Astrocyte (in vitro differentiated cells and primary cell): ENCODE data around the gene ADGRD1. TPM values are rescaled to one million over a fixed set of nuclear protein-coding genes. Genes with fewer than 3 reads are reported as not detected.

Experiments used
- DNase-seq: peaks from one replicate; pipeline ENCODE4 v3.0.0-alpha.2; 2010; ENCODE audit warnings: low read depth
- FAIRE-seq: peaks from 2 replicates; lab custom pipeline; 2011; peaks lifted over from hg19 to GRCh38; lab: Jason Lieb, UNC
- H2AFZ ChIP-seq: 2 replicates; pipeline ENCODE4 v1.6.0; 2012; ENCODE audit warnings: low read depth, low read length, inconsistent platforms
- H3K27ac ChIP-seq: 2 replicates; pipeline ENCODE4 v1.5.1; 2011; ENCODE audit warnings: low read depth, low read length, inconsistent platforms
- H3K27me3 ChIP-seq: 2 replicates; pipeline ENCODE4 v1.6.0; 2011; ENCODE audit warnings: low read length, inconsistent platforms; ENCODE audit not compliant: insufficient read depth
- H3K36me3 ChIP-seq: 2 replicates; pipeline ENCODE4 v1.5.1; 2011; ENCODE audit warnings: low read length, inconsistent platforms; ENCODE audit not compliant: insufficient read depth
- H3K4me1 ChIP-seq: 2 replicates; pipeline ENCODE4 v1.5.1; 2011; ENCODE audit warnings: low read length, inconsistent platforms; ENCODE audit not compliant: insufficient read depth
- H3K4me2 ChIP-seq: 2 replicates; pipeline ENCODE4 v1.6.0; 2012; ENCODE audit warnings: low read length, inconsistent platforms
- H3K4me3 ChIP-seq: 2 replicates; pipeline ENCODE4 v1.5.1; 2011; ENCODE audit warnings: low read depth, mild to moderate bottlenecking, low read length, inconsistent platforms; ENCODE audit not compliant: insufficient read depth
- H3K79me2 ChIP-seq: 2 replicates; pipeline ENCODE4 v1.6.0; 2012; ENCODE audit warnings: mild to moderate bottlenecking, low read length, inconsistent platforms; ENCODE audit not compliant: insufficient read depth
- H3K9ac ChIP-seq: 2 replicates; pipeline ENCODE4 v1.6.0; 2012; ENCODE audit warnings: mild to moderate bottlenecking, low read length, inconsistent platforms
- H3K9me3 ChIP-seq: 2 replicates; pipeline ENCODE4 v1.5.1; 2012; ENCODE audit warnings: low read depth, mild to moderate bottlenecking, low read length, inconsistent platforms; ENCODE audit not compliant: insufficient read depth
- H4K20me1 ChIP-seq: 2 replicates; pipeline ENCODE4 v1.6.0; 2012; ENCODE audit warnings: low read length, inconsistent platforms; ENCODE audit not compliant: insufficient read depth
- H3K27ac Mint-ChIP-seq: one replicate; pipeline ENCODE4 v1.8.0; 2021; ENCODE audit warnings: mild to moderate bottlenecking, mixed read lengths; ENCODE audit not compliant: unreplicated experiment
- H3K27me3 Mint-ChIP-seq: one replicate; pipeline ENCODE4 v1.8.0; 2021; ENCODE audit warnings: low read depth, mixed read lengths; ENCODE audit not compliant: unreplicated experiment
- H3K36me3 Mint-ChIP-seq: one replicate; pipeline ENCODE4 v1.8.0; 2021; ENCODE audit warnings: low read depth, mixed read lengths; ENCODE audit not compliant: unreplicated experiment
- H3K4me1 Mint-ChIP-seq: one replicate; pipeline ENCODE4 v1.8.0; 2021; ENCODE audit warnings: low read depth, mixed read lengths; ENCODE audit not compliant: unreplicated experiment
- H3K4me3 Mint-ChIP-seq: one replicate; pipeline ENCODE4 v1.8.0; 2021; ENCODE audit warnings: mild to moderate bottlenecking, moderate library complexity, mixed read lengths; ENCODE audit not compliant: unreplicated experiment
- H3K9me3 Mint-ChIP-seq: one replicate; pipeline ENCODE4 v1.8.0; 2021; ENCODE audit warnings: mild to moderate bottlenecking, mixed read lengths; ENCODE audit not compliant: unreplicated experiment
- CTCF ChIP-seq: IDR thresholded peaks from 2 replicates; pipeline ENCODE4 v1.5.1; 2011; ENCODE audit warnings: low read depth, mild to moderate bottlenecking, inconsistent platforms, low read length, moderate library complexity; ENCODE audit not compliant: insufficient read depth
- EZH2 ChIP-seq: IDR thresholded peaks from 2 replicates; pipeline ENCODE4 v1.6.1; 2012; ENCODE audit warnings: mild to moderate bottlenecking, low read length, inconsistent platforms; ENCODE audit not compliant: insufficient read depth
- total RNA-seq: library from RNA; stranded (reverse); gene quantifications from 2 replicates; pipeline ENCODE4 v1.2.1, GENCODE V29; 2021

ADGRD1 gene
- total RNA-seq, 1 donor from 2014 or later = 3.0 TPM

- H3K36me3 ChIP-seq = no peaks in the 10 kb centered on the region
- Mint-ChIP-seq H3K36me3 (no peaks in the 10 kb centered on the region), H3K4me3 (no peak overlapping the region), H3K9me3 (no peaks in the 10 kb centered on the region), H3K27ac (no peak overlapping the region), H3K27me3 (peaks cover 23% of the 10 kb centered on the region), H3K4me1 (no peaks in the 10 kb centered on the region)
- H3K4me1 ChIP-seq = no peaks in the 10 kb centered on the region
- H3K4me3 ChIP-seq = no peak overlapping the region
- TF ChIP-seq EZH2 = no peak
- TF ChIP-seq CTCF = no peak
- H3K27me3 ChIP-seq = no peaks in the 10 kb centered on the region
- no peak for DNase-seq
- H3K27ac ChIP-seq = no peak overlapping the region
- no peak overlapping the region for H3K4me2 ChIP-seq
- no peak overlapping the region for H2AFZ ChIP-seq
- FAIRE-seq = no peak
- H3K79me2 ChIP-seq = no peaks in the 10 kb centered on the region
- H4K20me1 ChIP-seq = no peaks in the 10 kb centered on the region
- no peak overlapping the region for H3K9ac ChIP-seq
- no peaks in the 10 kb centered on the region for H3K9me3 ChIP-seq
These were observed 23.5 kb downstream of the ADGRD1 start for GRCh38 chr12:130977046-130977742.

GRCh38 chr12:130977743-130978095, 24.0 kb downstream of the ADGRD1 start:
- Histone ChIP-seq H2AFZ (no peak overlapping the region), H3K27me3 (no peaks in the 10 kb centered on the region), H4K20me1 (no peaks in the 10 kb centered on the region), H3K36me3 (no peaks in the 10 kb centered on the region), H3K4me1 (no peaks in the 10 kb centered on the region), H3K4me2 (no peak overlapping the region), H3K9me3 (no peaks in the 10 kb centered on the region), H3K4me3 (no peak overlapping the region), H3K9ac (no peak overlapping the region), H3K27ac (no peak overlapping the region), H3K79me2 (no peaks in the 10 kb centered on the region)
- DNase-seq (no peak), FAIRE-seq (no peak)
- Mint-ChIP-seq H3K4me3 (no peak overlapping the region), H3K27me3 (peaks cover 25% of the 10 kb centered on the region), H3K4me1 (no peaks in the 10 kb centered on the region), H3K27ac (no peak overlapping the region), H3K9me3 (no peaks in the 10 kb centered on the region), H3K36me3 (no peaks in the 10 kb centered on the region)
- TF ChIP-seq CTCF = no peak
- no peak for TF ChIP-seq EZH2

GRCh38 chr12:130978785-130979184, 25.1 kb downstream of the ADGRD1 start:
- Histone ChIP-seq H3K27me3 (no peaks in the 10 kb centered on the region), H4K20me1 (no peaks in the 10 kb centered on the region), H3K9me3 (no peaks in the 10 kb centered on the region), H3K36me3 (no peaks in the 10 kb centered on the region), H3K27ac (no peak overlapping the region), H3K9ac (no peak overlapping the region), H3K4me3 (no peak overlapping the region), H3K79me2 (no peaks in the 10 kb centered on the region), H3K4me2 (no peak overlapping the region), H2AFZ (no peak overlapping the region), H3K4me1 (no peaks in the 10 kb centered on the region)
- no peaks in the 10 kb centered on the region for H3K9me3 Mint-ChIP-seq
- FAIRE-seq (no peak), DNase-seq (no peak)
- H3K27me3 Mint-ChIP-seq = peaks cover 24% of the 10 kb centered on the region
- no peak overlapping the region for H3K27ac Mint-ChIP-seq
- TF ChIP-seq CTCF (no peak), EZH2 (no peak)
- no peaks in the 10 kb centered on the region for H3K4me1 Mint-ChIP-seq
- no peaks in the 10 kb centered on the region for H3K36me3 Mint-ChIP-seq
- H3K4me3 Mint-ChIP-seq = no peak overlapping the region
